Left renal cortex interstitium (tissue), 4 donors: ENCODE measurements around the gene DMRT3. TPM values are rescaled to one million over a fixed set of nuclear protein-coding genes. Genes with fewer than 3 reads are reported as not detected.

Experiments used
- DNase-seq, 4 donors: peaks; one replicate each; pipeline ENCODE4 v3.0.0-alpha.2; 2013; ENCODE audit warnings: low read depth in 4 of 4, low spot score in 2 of 4, missing footprints in 1 of 4
- polyA plus RNA-seq, 4 donors: library from polyadenylated mRNA; unstranded; fragments of 120-200 nt; gene quantifications; one replicate each; pipeline ENCODE4 v1.2.1, GENCODE V29; 2013; ENCODE audit not compliant: insufficient read length in 4 of 4

DMRT3 gene
- polyA plus RNA-seq, 4 donors, result 1.6 to 1.9 (median 1.7) TPM

- DNase-seq, result no peak
Measured at GRCh38 chr9:970151-970996, 6.1 kb upstream of the DMRT3 start.

- DNase-seq, result no peak
Measured at GRCh38 chr9:971901-972500, 4.5 kb upstream of the DMRT3 start.

GRCh38 chr9:972501-973294 is 3.8 kb upstream of the DMRT3 start:
- no peak for DNase-seq

GRCh38 chr9:973295-973834 is 3.1 kb upstream of the DMRT3 start:
- DNase-seq, result no peak

GRCh38 chr9:974031-974995 is 2.1 kb upstream of the DMRT3 start:
- DNase-seq, result no peak

- no peak for DNase-seq
Measured at GRCh38 chr9:974996-975739, 1.3 kb upstream of the DMRT3 start.

- no peak for DNase-seq
Measured at GRCh38 chr9:975740-976257, 656 bp upstream of the DMRT3 start.

GRCh38 chr9:976943-977837 is 735 bp downstream of the DMRT3 start:
- DNase-seq, result no peak

GRCh38 chr9:977838-978830 is 1.7 kb downstream of the DMRT3 start:
- DNase-seq, result no peak

GRCh38 chr9:979983-980382 is 3.5 kb downstream of the DMRT3 start:
- DNase-seq, result no peak

- no peak for DNase-seq
Measured at GRCh38 chr9:980640-981039, 4.2 kb downstream of the DMRT3 start.

- DNase-seq, result no peak
Measured at GRCh38 chr9:981491-981898, 5.0 kb downstream of the DMRT3 start.

GRCh38 chr9:982394-983230 is 6.2 kb downstream of the DMRT3 start:
- DNase-seq, result no peak

GRCh38 chr9:994005-994404 is 17.6 kb downstream of the DMRT3 start:
- no peak for DNase-seq

- DNase-seq, result no peak
Measured at GRCh38 chr9:995192-995591, 18.7 kb downstream of the DMRT3 start.

- DNase-seq, result no peak
Measured at GRCh38 chr9:995781-996180, 19.3 kb downstream of the DMRT3 start.
